Sciatic nerve (tissue), 2 donors: ENCODE results near the gene MCAM. TPM values are rescaled to one million over a fixed set of nuclear protein-coding genes. Genes with fewer than 3 reads are reported as not detected.

Source experiments
- ATAC-seq: fragments of 200-7000 bp; cut with Tn5 transposase; one replicate; pipeline ENCODE4 v1.9.1; 2020; ENCODE audit warnings: mild to moderate bottlenecking, moderate library complexity
- DNase-seq: peaks from one replicate; pipeline ENCODE4 v3.0.0-alpha.2; 2020; ENCODE audit warnings: low spot score
- intact Hi-C: fragments of 100-400 bp; cut with DNase I; formaldehyde crosslinking; loops from one replicate; pipeline ENCODE4 v1.14.2; 2022
- total RNA-seq: library from RNA; stranded (reverse); fragmentation: NEBNext Ultra II Directional; extraction: Animal tissue kit (Norgen Biotek cat#: 25700); gene quantifications from one replicate; pipeline ENCODE4 v1.2.1, GENCODE V29; 2021
- donor health status: DM: no; HTN: no; CAD: no.
- donor health status: DM: no; HTN: no; CAD: no.

Gene MCAM
- total RNA-seq, 1 donor from 2014 or later: 146 TPM

- DNase-seq (no peak), ATAC-seq (no peak)
- intact Hi-C loops: no loop called here
These were observed 18.2 kb upstream of the MCAM start for GRCh38 chr11:119335091-119335654.

GRCh38 chr11:119334174-119334930 is 17.4 kb upstream of the MCAM start, which contains the start of gene RNF26:
Gene RNF26, plus strand, starts transcription at chr11:119334527. Its CDS starts 596 bp downstream, at chr11:119335123.
- intact Hi-C loops: no loop called here
- DNase-seq: peak; percentile 97
- ATAC-seq: peak; percentile 96

- DNase-seq (peak; percentile 17), ATAC-seq (no peak)
- intact Hi-C loops: no loop called here
These were observed 15.3 kb upstream of the MCAM start for GRCh38 chr11:119332111-119332765.

GRCh38 chr11:119330237-119330636 is 13.3 kb upstream of the MCAM start:
- no peak for DNase-seq
- ATAC-seq: no peak
- intact Hi-C loops: no loop called here

- DNase-seq (no peak), ATAC-seq (no peak)
- intact Hi-C loops: no loop called here
These were observed 12.4 kb upstream of the MCAM start for GRCh38 chr11:119329320-119329719.

GRCh38 chr11:119324189-119324588 is 7.3 kb upstream of the MCAM start:
- DNase-seq (no peak), ATAC-seq (no peak)
- intact Hi-C loops: no loop called here

- intact Hi-C loops: no loop called here
- DNase-seq: peak; percentile 88
- peak; percentile 13 for ATAC-seq
These were observed 6.7 kb upstream of the MCAM start for GRCh38 chr11:119323532-119324033.

- DNase-seq: no peak
- no peak for ATAC-seq
- intact Hi-C loops: no loop called here
These were observed 6.1 kb upstream of the MCAM start for GRCh38 chr11:119322921-119323531.

- ATAC-seq: no peak
- intact Hi-C loops: no loop called here
- no peak for DNase-seq
These were observed 5.4 kb upstream of the MCAM start for GRCh38 chr11:119322360-119322739.

- DNase-seq (peak; percentile 81), ATAC-seq (peak; percentile 46)
- intact Hi-C loops: no loop called here
These were observed 4.0 kb upstream of the MCAM start for GRCh38 chr11:119320776-119321524.

GRCh38 chr11:119320240-119320775 is 3.4 kb upstream of the MCAM start:
- intact Hi-C loops: no loop called here

GRCh38 chr11:119319700-119320239 is 2.8 kb upstream of the MCAM start:
- DNase-seq: no peak

More at GRCh38 chr11:119320240-119320775, 3.4 kb upstream of the MCAM start:
- peak; percentile 2 for ATAC-seq
- DNase-seq: peak; percentile 85

GRCh38 chr11:119319136-119319699 is 2.3 kb upstream of the MCAM start:
- ATAC-seq (no peak), DNase-seq (no peak)
- intact Hi-C loops: no loop called here

More at GRCh38 chr11:119319700-119320239, 2.8 kb upstream of the MCAM start:
- intact Hi-C loops: no loop called here
- no peak for ATAC-seq

GRCh38 chr11:119318240-119319135 is 1.6 kb upstream of the MCAM start:
- ATAC-seq (no peak), DNase-seq (no peak)
- intact Hi-C loops: no loop called here

GRCh38 chr11:119317592-119318239 is 786 bp upstream of the MCAM start:
- intact Hi-C loops: no loop called here
- ATAC-seq (no peak), DNase-seq (peak; percentile 57)

GRCh38 chr11:119316016-119316728 is 758 bp downstream of the MCAM start:
- intact Hi-C loops: no loop called here
- DNase-seq (peak; percentile 84), ATAC-seq (peak; percentile 30)
